AG09319 (cell line): ENCODE results near the gene TGFBR2.

Experiments
- DNase-seq: peaks from one replicate; pipeline ENCODE4 v3.0.0-alpha.2; 2010; ENCODE audit warnings: low read depth; ENCODE audit errors: extremely low read depth
- TF ChIP-seq, protein P1 (sequence below): IDR thresholded peaks from 2 replicates; pipeline ENCODE4 v1.5.1; 2011; ENCODE audit warnings: low read depth, mild to moderate bottlenecking, inconsistent platforms, low read length, moderate library complexity

The TGFBR2 gene

DNA sequence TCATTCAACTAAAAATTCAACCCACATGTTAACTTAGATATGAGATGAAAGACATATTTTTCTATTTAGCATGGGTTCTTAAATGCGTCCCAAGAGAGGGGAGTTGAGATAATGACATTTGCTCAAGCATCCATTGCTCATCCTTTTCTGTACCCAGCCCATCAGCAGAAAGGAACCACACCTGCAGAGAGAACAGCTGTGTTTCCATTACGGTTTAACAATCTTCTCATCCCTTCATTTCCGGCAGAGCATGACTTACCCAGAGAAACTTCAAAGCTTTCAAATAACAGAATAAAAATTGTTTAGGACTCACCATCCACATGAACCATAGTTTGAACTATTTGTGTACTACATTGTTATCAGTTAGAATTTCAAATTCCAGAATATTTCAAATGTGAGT, 113.1 kb downstream of the TGFBR2 start:
- TF ChIP-seq, protein P1, sequence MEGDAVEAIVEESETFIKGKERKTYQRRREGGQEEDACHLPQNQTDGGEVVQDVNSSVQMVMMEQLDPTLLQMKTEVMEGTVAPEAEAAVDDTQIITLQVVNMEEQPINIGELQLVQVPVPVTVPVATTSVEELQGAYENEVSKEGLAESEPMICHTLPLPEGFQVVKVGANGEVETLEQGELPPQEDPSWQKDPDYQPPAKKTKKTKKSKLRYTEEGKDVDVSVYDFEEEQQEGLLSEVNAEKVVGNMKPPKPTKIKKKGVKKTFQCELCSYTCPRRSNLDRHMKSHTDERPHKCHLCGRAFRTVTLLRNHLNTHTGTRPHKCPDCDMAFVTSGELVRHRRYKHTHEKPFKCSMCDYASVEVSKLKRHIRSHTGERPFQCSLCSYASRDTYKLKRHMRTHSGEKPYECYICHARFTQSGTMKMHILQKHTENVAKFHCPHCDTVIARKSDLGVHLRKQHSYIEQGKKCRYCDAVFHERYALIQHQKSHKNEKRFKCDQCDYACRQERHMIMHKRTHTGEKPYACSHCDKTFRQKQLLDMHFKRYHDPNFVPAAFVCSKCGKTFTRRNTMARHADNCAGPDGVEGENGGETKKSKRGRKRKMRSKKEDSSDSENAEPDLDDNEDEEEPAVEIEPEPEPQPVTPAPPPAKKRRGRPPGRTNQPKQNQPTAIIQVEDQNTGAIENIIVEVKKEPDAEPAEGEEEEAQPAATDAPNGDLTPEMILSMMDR: no peak
- DNase-seq: no peak

DNA sequence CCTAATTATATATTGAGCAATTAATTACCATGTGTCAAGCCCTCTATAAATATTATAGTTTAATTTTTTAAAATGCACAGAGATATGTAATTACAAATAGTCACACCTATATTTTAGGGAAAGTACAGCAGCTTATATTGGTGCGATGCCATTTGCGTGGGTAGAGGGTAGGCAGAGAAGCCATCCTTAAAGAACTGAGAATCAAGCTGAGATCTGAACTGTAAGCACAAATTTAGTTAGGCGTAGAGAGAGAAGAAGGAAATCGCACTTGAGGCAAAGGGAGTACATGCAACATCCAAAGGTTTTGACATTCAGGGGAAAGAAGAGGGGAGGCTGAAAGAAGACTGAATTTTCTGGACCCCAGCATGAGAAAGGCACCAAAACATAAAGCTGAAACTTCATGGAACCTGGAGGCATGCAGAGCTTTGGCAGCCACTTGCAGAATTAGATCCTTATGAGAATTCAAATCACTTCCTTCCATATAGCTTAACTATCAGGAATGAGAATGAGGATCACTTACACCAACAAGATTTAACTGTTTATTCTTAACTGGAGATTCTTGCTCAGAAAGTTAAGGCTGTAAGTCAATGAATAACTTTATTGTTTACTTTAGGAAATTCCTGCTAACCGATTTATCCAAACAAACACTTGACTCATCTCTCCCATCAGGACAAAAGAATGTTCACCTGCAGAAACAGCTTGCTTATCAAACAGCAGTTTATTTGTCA, 114.3 kb downstream of the TGFBR2 start:
- DNase-seq: peak; percentile 15
- TF ChIP-seq, protein P1: no peak

DNA sequence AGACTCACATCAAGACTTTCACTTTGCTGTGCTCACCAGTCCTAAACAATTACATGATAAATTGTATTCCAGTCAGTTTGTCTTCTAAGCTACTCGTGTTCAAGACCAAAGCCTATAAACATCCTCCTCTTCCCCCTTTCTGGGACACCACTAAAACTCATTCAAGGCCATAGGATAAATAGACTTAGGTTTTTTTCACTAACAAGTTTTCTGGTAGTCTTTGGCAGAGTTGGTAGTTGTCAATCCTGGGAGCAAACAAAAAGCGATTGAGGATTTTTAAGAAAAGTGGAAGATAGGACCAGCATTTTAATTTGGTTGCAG, 114.9 kb downstream of the TGFBR2 start:
- TF ChIP-seq, protein P1: no peak
- no peak for DNase-seq

DNA sequence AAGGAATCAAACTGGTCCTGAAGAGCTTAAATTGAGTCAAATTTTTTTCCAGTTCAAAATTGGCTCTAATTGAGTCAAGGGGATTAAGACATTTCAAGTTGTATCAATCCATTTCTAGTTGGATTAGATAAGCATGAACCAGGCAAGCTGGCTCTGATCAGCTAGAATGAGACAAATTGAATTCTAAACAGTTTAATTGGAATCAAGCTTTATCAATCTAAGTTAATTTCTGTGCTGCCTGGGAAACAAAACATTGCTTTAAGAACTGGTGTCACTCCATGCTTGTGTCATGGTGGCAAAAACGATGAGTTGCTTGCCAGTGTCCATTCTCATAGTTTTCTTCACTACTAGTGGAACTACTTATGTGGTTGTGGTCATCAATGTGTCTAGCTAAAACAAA, 116.8 kb downstream of the TGFBR2 start:
- TF ChIP-seq, protein P1: no peak
- no peak for DNase-seq

DNA sequence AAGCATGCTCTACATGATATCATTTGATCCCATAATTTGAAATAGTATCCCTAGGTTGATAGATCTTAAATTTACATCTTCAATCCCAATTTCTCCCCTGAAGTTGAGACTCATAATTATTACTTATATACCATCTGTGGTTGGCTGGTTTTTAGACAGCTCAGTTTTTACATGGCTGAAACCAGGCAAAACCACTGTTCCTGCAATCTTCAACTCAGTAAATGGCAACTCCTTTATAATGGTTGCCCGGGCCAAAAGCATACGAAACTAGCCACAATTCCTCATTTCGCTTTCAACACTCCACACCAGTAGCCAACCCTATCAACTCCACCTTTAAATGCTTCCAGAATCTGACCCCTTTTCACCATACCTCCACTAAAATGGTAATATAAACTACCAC, 118.5 kb downstream of the TGFBR2 start:
- TF ChIP-seq, protein P1: no peak
- DNase-seq: no peak

DNA sequence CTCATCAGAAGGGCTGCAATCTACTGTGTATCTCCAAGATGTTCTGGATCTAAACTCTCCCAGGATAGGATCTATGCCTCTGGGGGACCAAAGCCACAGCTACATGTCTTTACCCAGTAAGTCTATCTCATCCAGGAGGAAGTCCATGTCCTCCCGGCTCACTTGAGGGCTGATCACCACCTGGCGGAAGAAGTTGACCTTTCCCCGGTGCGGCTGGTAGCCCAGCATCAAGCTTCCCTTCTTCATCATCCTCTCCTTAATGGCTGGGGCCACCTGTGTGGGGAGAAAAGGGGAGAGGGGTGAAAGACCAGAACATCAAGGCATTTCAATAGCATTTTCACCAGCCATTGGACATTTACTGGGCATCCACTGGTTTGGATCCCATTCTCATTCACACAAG, 121.7 kb downstream of the TGFBR2 start:
- DNase-seq: no peak
- TF ChIP-seq, protein P1: no peak

DNA sequence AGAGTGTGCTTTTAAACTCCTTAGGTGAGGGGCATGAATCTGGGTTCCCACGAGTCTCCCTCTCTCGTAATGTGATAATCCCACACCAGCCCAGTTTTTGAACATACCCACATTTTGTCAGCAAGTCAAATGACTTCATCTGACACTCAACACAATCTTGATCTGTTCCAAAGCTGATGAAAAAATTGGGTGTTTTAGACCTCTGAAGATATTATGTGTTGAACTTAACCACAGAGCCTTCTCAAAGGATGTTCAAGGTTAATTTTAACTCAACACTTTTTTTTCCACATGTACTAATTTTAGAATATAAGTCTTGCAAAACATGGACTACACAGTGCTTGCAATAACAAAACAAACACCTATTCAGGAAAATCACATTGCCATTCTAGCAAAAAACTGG, 123.1 kb downstream of the TGFBR2 start:
- TF ChIP-seq, protein P1: no peak
- DNase-seq: no peak
